GM21717 (cell line): ENCODE data around the gene DUSP8.

ENCODE experiments used
- ATAC-seq: cut with Tn5 transposase; IDR thresholded peaks from one replicate; pipeline ENCODE4 v1.9.1; 2021; ENCODE audit warnings: mild to moderate bottlenecking, moderate library complexity; ENCODE audit not compliant: unreplicated experiment

Gene DUSP8

DNA sequence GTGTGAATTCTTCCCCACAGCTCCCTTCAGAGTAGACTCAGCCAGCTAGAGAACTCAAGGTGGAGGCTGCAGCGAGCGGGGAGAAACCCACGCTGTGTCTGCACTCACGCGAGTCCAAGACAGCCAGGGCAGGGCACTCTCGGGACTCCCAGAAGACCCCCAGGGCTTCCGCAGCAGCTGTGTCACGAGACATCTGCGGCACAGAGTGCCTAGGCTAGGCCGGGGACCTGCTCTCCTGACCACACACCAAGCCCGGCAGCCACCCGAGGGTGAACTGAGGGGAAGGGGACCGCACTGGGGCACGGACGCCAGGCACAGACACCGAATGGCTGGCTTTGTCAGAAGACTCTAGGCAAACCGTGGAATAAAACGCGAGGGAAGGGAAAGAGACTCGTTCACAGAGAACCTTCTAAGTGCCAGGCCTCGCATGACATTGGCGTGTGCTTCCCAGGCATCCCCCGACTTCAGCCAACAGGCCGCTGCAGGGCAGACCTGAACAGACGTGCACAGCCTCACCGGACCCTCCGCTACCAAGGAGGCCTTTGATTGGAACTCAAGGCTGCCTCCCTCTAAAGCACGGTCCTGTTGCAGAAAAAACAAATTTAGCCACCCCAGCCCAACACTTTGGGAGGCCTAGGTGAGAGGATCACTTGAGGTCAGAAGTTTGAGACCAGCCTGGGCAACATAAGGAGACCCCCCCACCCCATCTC is 67.3 kb downstream of the DUSP8 start:
- ATAC-seq, result no peak

DNA sequence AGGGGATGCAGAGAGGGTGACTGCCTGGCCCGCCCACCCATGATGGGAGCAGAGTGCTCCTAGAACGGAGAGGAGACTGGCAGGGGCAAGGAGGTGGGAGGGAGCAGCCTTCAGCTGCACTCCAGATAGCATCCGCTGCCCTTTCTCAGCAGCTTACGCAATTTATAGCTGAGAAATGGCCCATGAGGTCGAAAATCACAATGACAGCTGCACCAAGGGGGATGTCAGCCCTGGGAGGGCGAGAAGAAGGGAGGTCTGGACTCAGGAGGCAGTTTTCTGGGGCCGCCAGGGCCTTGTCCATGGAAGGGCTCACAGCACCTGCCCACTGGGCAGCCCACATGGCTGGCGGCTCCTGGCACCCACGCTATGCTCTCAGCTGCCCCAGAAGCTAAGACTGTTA is 67.9 kb downstream of the DUSP8 start:
- no peak for ATAC-seq
